Stomach smooth muscle (tissue), 2 donors: ENCODE results near the gene DUT.

Experiments used
- H3K27ac ChIP-seq: one replicate; pipeline ENCODE4 v1.7.0; 2013; ENCODE audit warnings: mild to moderate bottlenecking, low read length, inconsistent platforms
- H3K27me3 ChIP-seq, 2 donors: one replicate each; pipeline ENCODE4 v1.7.0; 2013; ENCODE audit warnings: low read length in 2 of 2; ENCODE audit not compliant: insufficient read depth in 2 of 2, control insufficient read depth in 1 of 2
- H3K36me3 ChIP-seq, 2 donors: one replicate each; pipeline ENCODE4 v1.7.0; 2013; ENCODE audit warnings: low read length in 2 of 2; ENCODE audit not compliant: control insufficient read depth in 2 of 2, insufficient read depth in 2 of 2
- H3K4me1 ChIP-seq: one replicate; pipeline ENCODE4 v1.7.0; 2013; ENCODE audit warnings: low read length; ENCODE audit not compliant: control insufficient read depth, insufficient read depth
- H3K4me3 ChIP-seq, 2 donors: one replicate each; pipeline ENCODE4 v1.7.0; 2013; ENCODE audit warnings: low read length in 2 of 2
- H3K9ac ChIP-seq, 2 donors: one replicate each; pipeline ENCODE4 v1.7.0; 2013; ENCODE audit warnings: low read length in 2 of 2, mild to moderate bottlenecking in 1 of 2
- H3K9me3 ChIP-seq, 2 donors: one replicate each; pipeline ENCODE4 v1.7.0; 2013; ENCODE audit warnings: low read length in 2 of 2; ENCODE audit not compliant: control insufficient read depth in 2 of 2
- donor health status: healthy.
- donor health status: Pancreatic carcinoma.

The DUT gene

GRCh38 chr15:48370460-48370859 is 39.2 kb downstream of the DUT start:
- Histone ChIP-seq H3K36me3 (no peaks in the 10 kb centered on the region), H3K9me3 (no peaks in the 10 kb centered on the region), H3K4me3 (no peak overlapping the region), H3K9ac (no peak overlapping the region), H3K27me3 (no peaks in the 10 kb centered on the region), H3K27ac (no peak overlapping the region), H3K4me1 (no peaks in the 10 kb centered on the region)

- Histone ChIP-seq H3K4me1 (no peaks in the 10 kb centered on the region), H3K9me3 (no peaks in the 10 kb centered on the region), H3K4me3 (no peak overlapping the region), H3K27me3 (no peaks in the 10 kb centered on the region), H3K9ac (no peak overlapping the region), H3K36me3 (no peaks in the 10 kb centered on the region), H3K27ac (no peak overlapping the region)
Observed at GRCh38 chr15:48371550-48371949, 40.3 kb downstream of the DUT start.

GRCh38 chr15:48371961-48372360 is 40.7 kb downstream of the DUT start:
- no peaks in the 10 kb centered on the region for H3K4me1 ChIP-seq
- H3K4me3 ChIP-seq = no peak overlapping the region
- no peaks in the 10 kb centered on the region for H3K36me3 ChIP-seq
- no peak overlapping the region for H3K9ac ChIP-seq
- H3K27ac ChIP-seq = no peak overlapping the region
- no peaks in the 10 kb centered on the region for H3K27me3 ChIP-seq
- H3K9me3 ChIP-seq = no peaks in the 10 kb centered on the region

- Histone ChIP-seq H3K9ac (no peak overlapping the region), H3K27ac (no peak overlapping the region), H3K4me3 (no peak overlapping the region), H3K27me3 (no peaks in the 10 kb centered on the region), H3K4me1 (no peaks in the 10 kb centered on the region), H3K9me3 (no peaks in the 10 kb centered on the region), H3K36me3 (no peaks in the 10 kb centered on the region)
Observed at GRCh38 chr15:48373821-48374451, 42.7 kb downstream of the DUT start.

- Histone ChIP-seq H3K27me3 (no peaks in the 10 kb centered on the region), H3K9ac (no peak overlapping the region), H3K4me1 (no peaks in the 10 kb centered on the region), H3K36me3 (no peaks in the 10 kb centered on the region), H3K9me3 (no peaks in the 10 kb centered on the region), H3K4me3 (no peak overlapping the region), H3K27ac (no peak overlapping the region)
Observed at GRCh38 chr15:48374472-48374871, 43.2 kb downstream of the DUT start.

- Histone ChIP-seq H3K9ac (no peak overlapping the region), H3K27ac (no peak overlapping the region), H3K4me1 (no peaks in the 10 kb centered on the region), H3K27me3 (no peaks in the 10 kb centered on the region), H3K4me3 (no peak overlapping the region), H3K9me3 (no peaks in the 10 kb centered on the region), H3K36me3 (no peaks in the 10 kb centered on the region)
Observed at GRCh38 chr15:48375767-48376166, 44.5 kb downstream of the DUT start.

- Histone ChIP-seq H3K4me3 (no peak overlapping the region), H3K9ac (no peak overlapping the region), H3K27ac (no peak overlapping the region), H3K27me3 (no peaks in the 10 kb centered on the region), H3K9me3 (no peaks in the 10 kb centered on the region), H3K36me3 (no peaks in the 10 kb centered on the region), H3K4me1 (peaks cover 2% of the 10 kb centered on the region)
Observed at GRCh38 chr15:48380198-48380597, 49.0 kb downstream of the DUT start.

GRCh38 chr15:48381861-48382260 is 50.6 kb downstream of the DUT start:
- no peaks in the 10 kb centered on the region for H3K27me3 ChIP-seq
- no peak overlapping the region for H3K9ac ChIP-seq
- no peaks in the 10 kb centered on the region for H3K36me3 ChIP-seq
- no peak overlapping the region for H3K4me3 ChIP-seq
- peaks cover 2% of the 10 kb centered on the region for H3K4me1 ChIP-seq
- no peaks in the 10 kb centered on the region for H3K9me3 ChIP-seq
- no peak overlapping the region for H3K27ac ChIP-seq

- Histone ChIP-seq H3K27ac (no peak overlapping the region), H3K9ac (no peak overlapping the region), H3K4me1 (peaks cover 6% of the 10 kb centered on the region), H3K27me3 (no peaks in the 10 kb centered on the region), H3K4me3 (no peak overlapping the region), H3K9me3 (no peaks in the 10 kb centered on the region), H3K36me3 (no peaks in the 10 kb centered on the region)
Observed at GRCh38 chr15:48383031-48383430, 51.8 kb downstream of the DUT start.

- Histone ChIP-seq H3K9ac (no peak overlapping the region), H3K27me3 (no peaks in the 10 kb centered on the region), H3K4me1 (peaks cover 12% of the 10 kb centered on the region), H3K36me3 (no peaks in the 10 kb centered on the region), H3K9me3 (no peaks in the 10 kb centered on the region), H3K27ac (no peak overlapping the region), H3K4me3 (no peak overlapping the region)
Observed at GRCh38 chr15:48384616-48385015, 53.4 kb downstream of the DUT start.

- Histone ChIP-seq H3K9me3 (no peaks in the 10 kb centered on the region), H3K4me1 (peaks cover 12% of the 10 kb centered on the region), H3K27ac (no peak overlapping the region), H3K36me3 (no peaks in the 10 kb centered on the region), H3K27me3 (no peaks in the 10 kb centered on the region), H3K9ac (no peak overlapping the region), H3K4me3 (no peak overlapping the region)
Observed at GRCh38 chr15:48385031-48385830, 54.0 kb downstream of the DUT start.
